Measurements from ENCODE around the gene VWA1.

DNA sequence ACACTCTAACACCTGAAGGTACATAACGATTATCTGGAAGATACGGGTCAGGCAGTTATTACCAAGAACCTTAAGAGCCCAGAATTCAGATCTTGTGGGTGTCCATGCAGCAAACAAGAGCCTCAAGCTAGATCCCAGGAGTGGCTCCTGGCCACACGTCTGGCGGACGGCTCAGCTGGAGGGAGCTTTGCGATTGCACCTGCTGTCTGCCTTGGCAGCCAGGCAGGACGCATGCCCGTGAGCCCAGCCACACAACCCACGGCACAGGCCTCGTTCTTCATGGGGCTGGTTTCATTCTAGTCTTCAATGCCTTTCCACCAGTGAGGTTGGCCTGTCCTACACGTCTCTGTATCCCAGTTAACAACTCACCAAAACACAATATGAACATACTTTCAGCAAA lies 42.1 kb upstream of the VWA1 start:
- TF ChIP-seq, protein P1, sequence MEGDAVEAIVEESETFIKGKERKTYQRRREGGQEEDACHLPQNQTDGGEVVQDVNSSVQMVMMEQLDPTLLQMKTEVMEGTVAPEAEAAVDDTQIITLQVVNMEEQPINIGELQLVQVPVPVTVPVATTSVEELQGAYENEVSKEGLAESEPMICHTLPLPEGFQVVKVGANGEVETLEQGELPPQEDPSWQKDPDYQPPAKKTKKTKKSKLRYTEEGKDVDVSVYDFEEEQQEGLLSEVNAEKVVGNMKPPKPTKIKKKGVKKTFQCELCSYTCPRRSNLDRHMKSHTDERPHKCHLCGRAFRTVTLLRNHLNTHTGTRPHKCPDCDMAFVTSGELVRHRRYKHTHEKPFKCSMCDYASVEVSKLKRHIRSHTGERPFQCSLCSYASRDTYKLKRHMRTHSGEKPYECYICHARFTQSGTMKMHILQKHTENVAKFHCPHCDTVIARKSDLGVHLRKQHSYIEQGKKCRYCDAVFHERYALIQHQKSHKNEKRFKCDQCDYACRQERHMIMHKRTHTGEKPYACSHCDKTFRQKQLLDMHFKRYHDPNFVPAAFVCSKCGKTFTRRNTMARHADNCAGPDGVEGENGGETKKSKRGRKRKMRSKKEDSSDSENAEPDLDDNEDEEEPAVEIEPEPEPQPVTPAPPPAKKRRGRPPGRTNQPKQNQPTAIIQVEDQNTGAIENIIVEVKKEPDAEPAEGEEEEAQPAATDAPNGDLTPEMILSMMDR (IDR thresholded peaks at IDR 0.05): no peak
- TF ChIP-seq EZH2phosphoT487 (IDR thresholded peaks at IDR 0.05): no peak
